Inferior parietal cortex (tissue), 1 donor: ENCODE results near the gene CCM2.
"Not testable (repeated sequence)": the region's sequence is repeated elsewhere in the genome, so short reads cannot be mapped to it uniquely, and the experiment has no call there.

Experiments
- DNase-seq: peaks from one replicate; pipeline ENCODE4 v3.0.0-alpha.2; 2016; ENCODE audit errors: extremely low spot score

Gene CCM2

GRCh38 chr7:45033261-45033930, 33.4 kb downstream of the CCM2 start:
- DNase-seq, result no peak

GRCh38 chr7:45033931-45034290, 33.9 kb downstream of the CCM2 start:
- no peak for DNase-seq

GRCh38 chr7:45034710-45035109, 34.7 kb downstream of the CCM2 start:
- not testable (repeated sequence) for DNase-seq

GRCh38 chr7:45035371-45035770, 35.4 kb downstream of the CCM2 start:
- DNase-seq, result no peak

GRCh38 chr7:45035893-45036292, 35.9 kb downstream of the CCM2 start:
- DNase-seq, result no peak

- DNase-seq, result no peak
Measured at GRCh38 chr7:45036317-45036716, 36.3 kb downstream of the CCM2 start.

- DNase-seq, result no peak
Measured at GRCh38 chr7:45036796-45037195, 36.8 kb downstream of the CCM2 start.

- DNase-seq, result no peak
Measured at GRCh38 chr7:45037876-45038275, 37.9 kb downstream of the CCM2 start.

- DNase-seq, result no peak
Measured at GRCh38 chr7:45039106-45039505, 39.1 kb downstream of the CCM2 start.

- no peak for DNase-seq
Measured at GRCh38 chr7:45044338-45044737, 44.3 kb downstream of the CCM2 start.

GRCh38 chr7:45048748-45049147, 48.7 kb downstream of the CCM2 start:
- no peak for DNase-seq

- no peak for DNase-seq
Measured at GRCh38 chr7:45050198-45050597, 50.2 kb downstream of the CCM2 start.

GRCh38 chr7:45052011-45052410, 52.0 kb downstream of the CCM2 start:
- DNase-seq, result no peak

- DNase-seq, result no peak
Measured at GRCh38 chr7:45053401-45053800, 53.4 kb downstream of the CCM2 start.

GRCh38 chr7:45053941-45054340, 53.9 kb downstream of the CCM2 start:
- DNase-seq, result no peak

GRCh38 chr7:45054442-45054841, 54.4 kb downstream of the CCM2 start:
- no peak for DNase-seq

GRCh38 chr7:45055016-45055415, 55.0 kb downstream of the CCM2 start:
- no peak for DNase-seq

- no peak for DNase-seq
Measured at GRCh38 chr7:45055594-45056219, 55.7 kb downstream of the CCM2 start.

- DNase-seq, result no peak
Measured at GRCh38 chr7:45057878-45058277, 57.9 kb downstream of the CCM2 start.

- no peak for DNase-seq
Measured at GRCh38 chr7:45060295-45060694, 60.3 kb downstream of the CCM2 start.

- no peak for DNase-seq
Measured at GRCh38 chr7:45061352-45061751, 61.4 kb downstream of the CCM2 start.

GRCh38 chr7:45061806-45062425, 61.9 kb downstream of the CCM2 start:
- DNase-seq, result no peak

GRCh38 chr7:45064047-45064725, 64.2 kb downstream of the CCM2 start:
- no peak for DNase-seq
